Left lung (tissue), 10 donors: Measurements from ENCODE around the gene EFCAB10. TPM values are rescaled to one million over a fixed set of nuclear protein-coding genes. Genes with fewer than 3 reads are reported as not detected.
"Not testable (repeated sequence)": the region's sequence is repeated elsewhere in the genome, so short reads cannot be mapped to it uniquely, and the experiment has no call there.

Experiments
- ATAC-seq: fragments of 200-7000 bp; cut with Tn5 transposase; one replicate; pipeline ENCODE4 v1.9.1; 2020; ENCODE audit warnings: moderate library complexity
- DNase-seq, 4 donors: peaks; one replicate each; pipeline ENCODE4 v3.0.0-alpha.2; 2013 to 2020
- H3K27ac ChIP-seq, 2 donors: fragments of 200-600 bp; sonication (generic) in 1 of 2; one replicate each; pipeline versions ENCODE4 v1.5.0 to v1.8.0; 2020 to 2021
- H3K27me3 ChIP-seq, 2 donors: fragments of 200-600 bp; sonication (generic) in 1 of 2; one replicate each; pipeline versions ENCODE4 v1.5.0 to v1.8.0; 2020 to 2021
- H3K36me3 ChIP-seq, 2 donors: fragments of 200-600 bp; sonication (generic) in 1 of 2; one replicate each; pipeline versions ENCODE4 v1.5.0 to v1.8.0; 2020 to 2021
- H3K4me1 ChIP-seq, 2 donors: fragments of 200-600 bp; one replicate each; pipeline ENCODE4 v1.8.0; 2021
- H3K4me3 ChIP-seq, 2 donors: fragments of 200-600 bp; sonication (generic) in 1 of 2; one replicate each; pipeline versions ENCODE4 v1.5.0 to v1.8.0; 2020 to 2021; ENCODE audit warnings: mild to moderate bottlenecking in 1 of 2
- H3K9me3 ChIP-seq, 2 donors: fragments of 200-600 bp; sonication (generic) in 1 of 2; one replicate each; pipeline versions ENCODE4 v1.5.0 to v1.8.0; 2020 to 2021
- CTCF ChIP-seq, 2 donors: fragments of 200-600 bp; sonication (generic) in 1 of 2; IDR thresholded peaks; one replicate each; pipeline versions ENCODE4 v1.5.0 to v1.8.0; 2021; ENCODE audit warnings: antibody characterized with exemption in 2 of 2
- intact Hi-C, 2 donors: fragments of 100-400 bp; cut with DNase I; formaldehyde crosslinking; loops; one replicate each; pipeline versions ENCODE4 v1.11.2 to v1.14.2; 2022
- polyA plus RNA-seq, 6 donors: library from polyadenylated mRNA; unstranded; fragments of 120-200 nt; gene quantifications; one replicate each; pipeline ENCODE4 v1.2.1, GENCODE V29; 2013; ENCODE audit not compliant: insufficient read length in 6 of 6
- total RNA-seq, 2 donors: library from RNA; stranded (reverse); fragmentation: NEBNext Ultra II Directional; extraction: Animal tissue kit (Norgen Biotek cat#: 25700); gene quantifications; one replicate each; pipeline ENCODE4 v1.2.1, GENCODE V29; 2021
- donor health status: DM: no; HTN: yes; CAD: no.
- donor health status: DM: no; HTN: no; CAD: no.

EFCAB10 gene
- total and polyA plus RNA-seq, 8 donors: 2.3 to 8.4 (median 5.4) TPM

GRCh38 chr7:105521717-105522463 is 59.4 kb downstream of the EFCAB10 start, which contains the start of gene PUS7:
PUS7 (minus strand) TSS chr7:105522271; CDS start chr7:105508512, 13,759 bp downstream.
- peak; percentile 96 for ATAC-seq
- intact Hi-C loops: no loop called here
- Histone ChIP-seq H3K4me1 (peaks cover 9 to 17% of the 10 kb centered on the region in 2 donors), H3K27ac (peak within 1 kb of the TSS; percentile 88), H3K4me3 (peak within 1 kb of the TSS; percentile 68 to 73), H3K9me3 (no peaks in the 10 kb centered on the region), H3K27me3 (no peaks in the 10 kb centered on the region), H3K36me3 (no peaks in the 10 kb centered on the region)
- peak; percentile 89 to 97 (median 92) for DNase-seq
- TF ChIP-seq CTCF (IDR thresholded peaks at IDR 0.05): no peak

GRCh38 chr7:105521027-105521716 is 60.1 kb downstream of the EFCAB10 start:
- ATAC-seq: peak; percentile 74
- Histone ChIP-seq H3K4me3 (peak overlapping the region; percentile 68 to 73), H3K27ac (peak overlapping the region; percentile 88), H3K36me3 (no peaks in the 10 kb centered on the region), H3K27me3 (no peaks in the 10 kb centered on the region), H3K9me3 (no peaks in the 10 kb centered on the region), H3K4me1 (peaks cover 9 to 17% of the 10 kb centered on the region in 2 donors)
- intact Hi-C loops: no loop called here
- TF ChIP-seq CTCF (IDR thresholded peaks at IDR 0.05): no peak
- peak; percentile 65 to 89 (median 72) for DNase-seq

GRCh38 chr7:105520620-105521019 is 60.7 kb downstream of the EFCAB10 start:
- DNase-seq, intact Hi-C loops: not testable (repeated sequence)

GRCh38 chr7:105519353-105519752 is 61.9 kb downstream of the EFCAB10 start:
- peaks cover 9 to 17% of the 10 kb centered on the region in 2 donors for H3K4me1 ChIP-seq
- no peak overlapping the region for H3K4me3 ChIP-seq
- H3K9me3 ChIP-seq: no peaks in the 10 kb centered on the region
- ATAC-seq: no peak
- TF ChIP-seq CTCF (IDR thresholded peaks at IDR 0.05): no peak
- H3K27me3 ChIP-seq: no peaks in the 10 kb centered on the region
- intact Hi-C loops: no loop called here
- no peaks in the 10 kb centered on the region for H3K36me3 ChIP-seq
- H3K27ac ChIP-seq: no peak overlapping the region
- DNase-seq: no peak

More at GRCh38 chr7:105520620-105521019, 60.7 kb downstream of the EFCAB10 start:
- not testable (repeated sequence) for H3K27ac ChIP-seq, H3K9me3 ChIP-seq, H3K27me3 ChIP-seq, ATAC-seq, H3K36me3 ChIP-seq
- peaks cover 9 to 17% of the 10 kb centered on the region in 2 donors for H3K4me1 ChIP-seq
- peak overlapping the region in 1 of 2 donors; percentile 73 for H3K4me3 ChIP-seq

- intact Hi-C loops, H3K4me1 ChIP-seq, H3K36me3 ChIP-seq, H3K4me3 ChIP-seq, ATAC-seq, H3K27me3 ChIP-seq, DNase-seq, H3K27ac ChIP-seq, H3K9me3 ChIP-seq: not testable (repeated sequence)
Measured at GRCh38 chr7:105515610-105516009, 65.7 kb downstream of the EFCAB10 start.

Other genes starting within 250 kb of the EFCAB10 start
- gene SRPK2, start 192.6 kb downstream of the EFCAB10 start, total RNA-seq: 10 to 100 TPM; 42.9 to 46.8 TPM
- gene SRPK2, start 192.6 kb downstream of the EFCAB10 start, polyA plus RNA-seq: 10 to 100 TPM; 51.8 to 63.4 (median 52.7) TPM
- 10 to 100 TPM; 10.3 to 16.6 TPM for gene PUS7, start 59.2 kb downstream of the EFCAB10 start, total RNA-seq
- gene PUS7, start 59.2 kb downstream of the EFCAB10 start, polyA plus RNA-seq: 10 to 100 TPM; 27.6 to 34.1 (median 29.5) TPM
- 10 to 100 TPM; 15.0 to 15.9 TPM for gene RINT1, start 49.3 kb downstream of the EFCAB10 start, total RNA-seq
- gene RINT1, start 49.3 kb downstream of the EFCAB10 start, polyA plus RNA-seq: 10 to 100 TPM; 28.3 to 36.2 (median 33.8) TPM